Smooth muscle cell (in vitro differentiated cells): Measurements from ENCODE around the gene DEFB129. TPM values are rescaled to one million over a fixed set of nuclear protein-coding genes. Genes with fewer than 3 reads are reported as not detected.

Experiments
- DNase-seq: peaks from one replicate; lab custom pipeline; 2025; ENCODE audit not compliant: unreplicated experiment; lab: John Stamatoyannopoulos, UW
- H2AFZ ChIP-seq: fragments of 200-600 bp; sonication (generic); 2 replicates; pipeline ENCODE4 v1.6.0; 2016; ENCODE audit warnings: antibody characterized with exemption, low read depth, mild to moderate bottlenecking
- H3F3A ChIP-seq: fragments of 200-600 bp; sonication (generic); 2 replicates; pipeline ENCODE4 v1.6.0; 2017; ENCODE audit warnings: antibody characterized with exemption, low read depth
- H3K27ac ChIP-seq: fragments of 200-600 bp; sonication (generic); 2 replicates; pipeline ENCODE4 v1.5.1; 2016; ENCODE audit warnings: low read depth, mild to moderate bottlenecking
- H3K27me3 ChIP-seq: fragments of 200-600 bp; sonication (generic); 2 replicates; pipeline ENCODE4 v1.6.1; 2016; ENCODE audit warnings: low read depth, mild to moderate bottlenecking
- H3K36me3 ChIP-seq: fragments of 200-600 bp; sonication (generic); 2 replicates; pipeline ENCODE4 v1.5.1; 2016; ENCODE audit warnings: low read depth
- H3K4me1 ChIP-seq: fragments of 200-600 bp; sonication (generic); 2 replicates; pipeline ENCODE4 v1.5.1; 2016; ENCODE audit warnings: low read depth
- H3K4me2 ChIP-seq: fragments of 200-600 bp; sonication (generic); 2 replicates; pipeline ENCODE4 v1.6.0; 2016; ENCODE audit warnings: mild to moderate bottlenecking
- H3K4me3 ChIP-seq: fragments of 200-600 bp; sonication (generic); 2 replicates; pipeline ENCODE4 v1.5.1; 2016; ENCODE audit warnings: mild to moderate bottlenecking
- H3K79me2 ChIP-seq: fragments of 200-600 bp; sonication (generic); 2 replicates; pipeline ENCODE4 v1.6.0; 2016; ENCODE audit warnings: low read depth, mild to moderate bottlenecking
- H3K9ac ChIP-seq: fragments of 200-600 bp; sonication (generic); 2 replicates; pipeline ENCODE4 v1.6.0; 2016; ENCODE audit warnings: low read depth
- H3K9me3 ChIP-seq: fragments of 200-600 bp; sonication (generic); replicated peaks from 2 replicates; pipeline ENCODE4 v1.5.1; 2016; ENCODE audit warnings: low read depth
- H4K20me1 ChIP-seq: fragments of 200-600 bp; sonication (generic); 2 replicates; pipeline ENCODE4 v1.6.0; 2016; ENCODE audit warnings: low read depth
- CTCF ChIP-seq: fragments of 200-600 bp; sonication (generic); IDR thresholded peaks from 2 replicates; pipeline ENCODE4 v1.5.1; 2017; ENCODE audit warnings: borderline replicate concordance, mild to moderate bottlenecking, antibody characterized with exemption; ENCODE audit not compliant: insufficient read depth, poor library complexity, severe bottlenecking
- WGBS: methylation state at CpG from one replicate; pipeline ENCODE4 v1.1.7; 2016; ENCODE audit warnings: low lambda C conversion rate; 5-methylcytosine and 5-hydroxymethylcytosine counted together
- polyA plus RNA-seq: library from polyadenylated mRNA; unstranded; fragments of >200 nt; fragmentation: Nextera tagmentation; extraction: Ambion mirVana; gene quantifications from 2 replicates; pipeline ENCODE4 v1.2.1, GENCODE V29; 2016
- total RNA-seq: library from RNA; depleted of rRNA; stranded (reverse); fragments of >200 nt; gene quantifications from 2 replicates; pipeline ENCODE4 v1.2.3, GENCODE V29; 2014

The DEFB129 gene
- total and polyA plus RNA-seq, 2 experiments from 2014 or later: not detected

- H3K36me3 ChIP-seq: no peaks in the 10 kb centered on the region
- 68% methylated on average over 32 of the region's 88 CpGs for WGBS
- H3K9me3 ChIP-seq: no peaks in the 10 kb centered on the region
- no peaks in the 10 kb centered on the region for H3K27me3 ChIP-seq
- no peak for DNase-seq
- H3K79me2 ChIP-seq: no peaks in the 10 kb centered on the region
- no peak for TF ChIP-seq CTCF
- no peaks in the 10 kb centered on the region for H3F3A ChIP-seq
- no peak overlapping the region for H3K27ac ChIP-seq
- no peaks in the 10 kb centered on the region for H4K20me1 ChIP-seq
- H2AFZ ChIP-seq: no peak overlapping the region
- no peak overlapping the region for H3K9ac ChIP-seq
- no peak overlapping the region for H3K4me3 ChIP-seq
- H3K4me1 ChIP-seq: no peaks in the 10 kb centered on the region
- peak overlapping the region; percentile 67 for H3K4me2 ChIP-seq
Observed at GRCh38 chr20:278607-279571, 51.8 kb downstream of the DEFB129 start.

Other genes starting within 250 kb of the DEFB129 start
- gene DEFB125, start 139.6 kb upstream of the DEFB129 start, total RNA-seq: not detected in 2 replicates
- not detected in 2 replicates for gene DEFB125, start 139.6 kb upstream of the DEFB129 start, polyA plus RNA-seq
- gene DEFB126, start 84.7 kb upstream of the DEFB129 start, total RNA-seq: not detected in 2 replicates
- gene DEFB126, start 84.7 kb upstream of the DEFB129 start, polyA plus RNA-seq: not detected in 2 replicates
- gene DEFB127, start 69.8 kb upstream of the DEFB129 start, total RNA-seq: not detected in 2 replicates
- gene DEFB127, start 69.8 kb upstream of the DEFB129 start, polyA plus RNA-seq: not detected in 2 replicates
- gene DEFB128, start 37.5 kb upstream of the DEFB129 start, total RNA-seq: not detected in 2 replicates
- gene DEFB128, start 37.5 kb upstream of the DEFB129 start, polyA plus RNA-seq: not detected in 2 replicates
- gene DEFB132, start 30.5 kb downstream of the DEFB129 start, total RNA-seq: not detected in 2 replicates
- gene DEFB132, start 30.5 kb downstream of the DEFB129 start, polyA plus RNA-seq: not detected in 2 replicates
- 2.8 and 9.2 TPM in 2 replicates for gene C20orf96, start 63.5 kb downstream of the DEFB129 start, total RNA-seq
- 11.2 and 11.7 TPM in 2 replicates for gene C20orf96, start 63.5 kb downstream of the DEFB129 start, polyA plus RNA-seq
- gene ZCCHC3, start 70.3 kb downstream of the DEFB129 start, total RNA-seq: 25.9 and 27.7 TPM in 2 replicates
- gene ZCCHC3, start 70.3 kb downstream of the DEFB129 start, polyA plus RNA-seq: 26.2 and 32.4 TPM in 2 replicates
- 3.3 and 7.1 TPM in 2 replicates for gene SOX12, start 98.3 kb downstream of the DEFB129 start, total RNA-seq
- 16.6 and 17.7 TPM in 2 replicates for gene SOX12, start 98.3 kb downstream of the DEFB129 start, polyA plus RNA-seq
- 31.5 and 50.1 TPM in 2 replicates for gene NRSN2, start 119.9 kb downstream of the DEFB129 start, total RNA-seq
- gene NRSN2, start 119.9 kb downstream of the DEFB129 start, polyA plus RNA-seq: 99.1 and 107 TPM in 2 replicates
- gene TRIB3, start 153.5 kb downstream of the DEFB129 start, total RNA-seq: 18.6 and 21.2 TPM in 2 replicates
- gene TRIB3, start 153.5 kb downstream of the DEFB129 start, polyA plus RNA-seq: 25.7 TPM in 2 replicates
- gene RBCK1, start 181.0 kb downstream of the DEFB129 start, total RNA-seq: 43.0 and 49.2 TPM in 2 replicates
- 53.9 and 62.4 TPM in 2 replicates for gene RBCK1, start 181.0 kb downstream of the DEFB129 start, polyA plus RNA-seq
- 37.9 and 41.9 TPM in 2 replicates for gene TBC1D20, start 235.3 kb downstream of the DEFB129 start, total RNA-seq
- 41.6 and 45.7 TPM in 2 replicates for gene TBC1D20, start 235.3 kb downstream of the DEFB129 start, polyA plus RNA-seq